H1 (cell line): ENCODE measurements around the gene UBTD2. TPM values are rescaled to one million over a fixed set of nuclear protein-coding genes. Genes with fewer than 3 reads are reported as not detected.

Experiments used
- CTCF ChIA-PET: fragments of 300-600 bp; sonication (Branson Sonifier 250); formaldehyde crosslinking; loops from one replicate; lab custom pipeline; 2021; ENCODE audit not compliant: partially characterized antibody; lab: Charles Lee
- POLR2A ChIA-PET: fragments of 300-600 bp; sonication (Branson Sonifier 250); formaldehyde crosslinking; loops from one replicate; lab custom pipeline; 2021; ENCODE audit warnings: inconsistent platforms; ENCODE audit not compliant: partially characterized antibody; lab: Charles Lee
- DNase-seq, 2 experiments: peaks; one replicate each; pipeline versions ENCODE4 v3.0.0 to v3.0.0-alpha.2; 2010 to 2022; ENCODE audit warnings: low spot score in 2 of 2, low read depth in 1 of 2, mixed read lengths in 1 of 2
- FAIRE-seq: peaks from 2 replicates; lab custom pipeline; 2011; peaks lifted over from hg19 to GRCh38; lab: Jason Lieb, UNC
- H2AFZ ChIP-seq: 2 replicates; pipeline ENCODE4 v1.8.1; 2012; ENCODE audit warnings: low read length, inconsistent platforms
- H2AK5ac ChIP-seq: 2 replicates; pipeline ENCODE4 v1.6.1; 2013; ENCODE audit warnings: low read depth, low read length
- H2BK120ac ChIP-seq: replicated peaks from 2 replicates; pipeline ENCODE3; 2013; ENCODE audit warnings: low read depth, low read length, inconsistent platforms
- H2BK12ac ChIP-seq: 2 replicates; pipeline ENCODE4 v1.6.1; 2013; ENCODE audit warnings: low read depth, low read length
- H2BK15ac ChIP-seq: 2 replicates; pipeline ENCODE4 v1.6.1; 2013; ENCODE audit warnings: low read length
- H2BK20ac ChIP-seq: 2 replicates; pipeline ENCODE4 v1.6.1; 2013; ENCODE audit warnings: low read length
- H2BK5ac ChIP-seq: 2 replicates; pipeline ENCODE4 v1.6.1; 2013; ENCODE audit warnings: low read depth, low read length
- H3K14ac ChIP-seq: 2 replicates; pipeline ENCODE4 v1.6.1; 2013; ENCODE audit warnings: inconsistent platforms; ENCODE audit not compliant: insufficient read length
- H3K18ac ChIP-seq: 2 replicates; pipeline ENCODE4 v1.6.1; 2013; ENCODE audit warnings: low read length; ENCODE audit errors: extremely low read depth
- H3K23ac ChIP-seq: 2 replicates; pipeline ENCODE4 v1.6.1; 2013; ENCODE audit warnings: inconsistent platforms; ENCODE audit not compliant: insufficient read length
- H3K23me2 ChIP-seq: 2 replicates; pipeline ENCODE4 v1.6.1; 2013; ENCODE audit warnings: low read depth, low read length
- H3K27ac ChIP-seq: 2 replicates; pipeline ENCODE4 v1.6.1; 2011; ENCODE audit warnings: low read depth, low read length, inconsistent platforms
- H3K27me3 ChIP-seq, 4 experiments: replicated peaks in 1 of 4; 1 replicate in 1 of 4; 2 replicates in 3 of 4; pipeline versions ENCODE4 v1.6.1 to v1.8.1; 2011 to 2013; ENCODE audit warnings: low read length in 3 of 4, mild to moderate bottlenecking in 3 of 4, inconsistent platforms in 2 of 4, mixed read lengths in 2 of 4, moderate library complexity in 1 of 4; ENCODE audit not compliant: control insufficient read depth in 3 of 4, insufficient read depth in 3 of 4; ENCODE audit errors: extremely low read depth in 1 of 4
- H3K36me3 ChIP-seq, 4 experiments: 2 replicates each; pipeline versions ENCODE4 v1.6.1 to v1.8.1; 2011 to 2013; ENCODE audit warnings: mild to moderate bottlenecking in 4 of 4, low read length in 3 of 4, moderate library complexity in 2 of 4, control low read depth in 1 of 4, inconsistent platforms in 1 of 4; ENCODE audit not compliant: insufficient read depth in 4 of 4, control insufficient read depth in 2 of 4
- H3K4ac ChIP-seq: replicated peaks from 2 replicates; pipeline ENCODE3; 2013; ENCODE audit warnings: low read length, low read depth, mixed read lengths, inconsistent platforms; ENCODE audit not compliant: insufficient read length
- H3K4me1 ChIP-seq, 4 experiments: replicated peaks in 1 of 4; 1 replicate in 1 of 4; 2 replicates in 3 of 4; pipeline versions ENCODE4 v1.6.1 to v1.8.1; 2011 to 2013; ENCODE audit warnings: low read length in 3 of 4, inconsistent platforms in 2 of 4, mixed read lengths in 1 of 4; ENCODE audit not compliant: insufficient read depth in 4 of 4, control insufficient read depth in 3 of 4
- H3K4me2 ChIP-seq, 2 experiments: 2 replicates each; pipeline versions ENCODE4 v1.6.1 to v1.8.1; 2011 to 2013; ENCODE audit warnings: low read depth in 2 of 2, low read length in 2 of 2, control low read depth in 1 of 2, inconsistent platforms in 1 of 2, mild to moderate bottlenecking in 1 of 2; ENCODE audit not compliant: insufficient read depth in 1 of 2
- H3K4me3 ChIP-seq, 4 experiments: fragments of 200-600, 300-600 bp in 1 of 4; sonication (generic), shearing (Covaris generic), sonication (Bioruptor Twin) in 1 of 4; 2 replicates each; pipeline versions ENCODE4 v1.5.1 to v1.8.1; 2011 to 2016; ENCODE audit warnings: low read length in 4 of 4, low read depth in 3 of 4, control low read depth in 2 of 4, inconsistent platforms in 2 of 4, mild to moderate bottlenecking in 2 of 4, mixed read lengths in 1 of 4, moderate library complexity in 1 of 4; ENCODE audit not compliant: insufficient read depth in 2 of 4; ENCODE audit errors: extremely low read depth in 1 of 4
- H3K56ac ChIP-seq: replicated peaks from 2 replicates; pipeline ENCODE3; 2013; ENCODE audit warnings: low read depth, mild to moderate bottlenecking, mixed read lengths, low read length, inconsistent platforms; ENCODE audit not compliant: insufficient read length
- H3K79me1 ChIP-seq: 2 replicates; pipeline ENCODE4 v1.6.1; 2013; ENCODE audit warnings: low read depth, low read length, control low read depth
- H3K79me2 ChIP-seq, 2 experiments: 2 replicates each; pipeline versions ENCODE4 v1.6.1 to v1.8.1; 2012 to 2013; ENCODE audit warnings: low read length in 2 of 2, mild to moderate bottlenecking in 2 of 2, inconsistent platforms in 1 of 2; ENCODE audit not compliant: insufficient read depth in 2 of 2, control insufficient read depth in 1 of 2
- H3K9ac ChIP-seq, 4 experiments: replicated peaks in 1 of 4; 1 replicate in 1 of 4; 2 replicates in 3 of 4; pipeline versions ENCODE4 v1.6.1 to v1.8.1; 2011 to 2013; ENCODE audit warnings: low read depth in 3 of 4, low read length in 3 of 4, control low read depth in 2 of 4, mild to moderate bottlenecking in 2 of 4, moderate library complexity in 2 of 4, inconsistent platforms in 1 of 4; ENCODE audit errors: extremely low read depth in 1 of 4
- H3K9me3 ChIP-seq, 2 experiments: 2 replicates each; pipeline versions ENCODE4 v1.6.1 to v1.8.1; 2012 to 2013; ENCODE audit warnings: mild to moderate bottlenecking in 2 of 2, moderate library complexity in 2 of 2, control low read depth in 1 of 2, inconsistent platforms in 1 of 2, low read depth in 1 of 2, low read length in 1 of 2, mixed read lengths in 1 of 2; ENCODE audit not compliant: insufficient read depth in 2 of 2
- H4K20me1 ChIP-seq, 2 experiments: replicated peaks in 1 of 2; 2 replicates each; pipeline versions ENCODE3 to v1.8.1; 2011 to 2013; ENCODE audit warnings: inconsistent platforms in 2 of 2, low read length in 2 of 2, mild to moderate bottlenecking in 1 of 2; ENCODE audit not compliant: insufficient read depth in 2 of 2, control insufficient read depth in 1 of 2
- H4K5ac ChIP-seq: 2 replicates; pipeline ENCODE4 v1.6.1; 2013; ENCODE audit warnings: low read length, low read depth, mixed read lengths, inconsistent platforms; ENCODE audit not compliant: insufficient read length
- H4K8ac ChIP-seq: 2 replicates; pipeline ENCODE4 v1.8.0; 2013; ENCODE audit warnings: mild to moderate bottlenecking, moderate library complexity, low read length, inconsistent platforms; ENCODE audit not compliant: insufficient read depth; ENCODE audit errors: extremely low read depth
- H4K91ac ChIP-seq: replicated peaks from 2 replicates; pipeline ENCODE3; 2013; ENCODE audit warnings: low read length, mixed read lengths, inconsistent platforms; ENCODE audit not compliant: insufficient read length
- JUN ChIP-seq: IDR thresholded peaks from 2 replicates; pipeline ENCODE4 v1.6.1; 2011; ENCODE audit warnings: low read depth, mild to moderate bottlenecking, improper control_type of control experiment, low read length
- JUND ChIP-seq: IDR thresholded peaks from 2 replicates; pipeline ENCODE4 v1.6.1; 2011; ENCODE audit warnings: mild to moderate bottlenecking, improper control_type of control experiment, low read length
- SIRT6 ChIP-seq: IDR thresholded peaks from one replicate; pipeline ENCODE4 v1.7.1; 2012; ENCODE audit warnings: low read length, inconsistent platforms
- SIX5 ChIP-seq: IDR thresholded peaks from 2 replicates; pipeline ENCODE4 v1.6.1; 2011; ENCODE audit warnings: mild to moderate bottlenecking, low read depth, low read length
- TEAD4 ChIP-seq: IDR thresholded peaks from 2 replicates; pipeline ENCODE4 v1.6.1; 2012; ENCODE audit warnings: low read depth, low read length, inconsistent platforms, mixed read lengths
- WGBS, 2 experiments: shearing (Covaris generic) in 1 of 2; methylation state at CpG; one replicate each; pipeline versions ENCODE4 v1.1.6 to v1.1.7; 2013 to 2015; ENCODE audit warnings: low lambda C conversion rate in 2 of 2, mixed read lengths in 2 of 2, inconsistent platforms in 1 of 2, low coverage in 1 of 2, missing lambda C conversion rate in 1 of 2; ENCODE audit not compliant: insufficient replicate concordance in 2 of 2, insufficient coverage in 1 of 2, insufficient read length in 1 of 2; ENCODE audit errors: extremely low coverage in 1 of 2, missing lambda C conversion rate in 1 of 2; 5-methylcytosine and 5-hydroxymethylcytosine counted together
- polyA plus RNA-seq, 7 experiments: library from polyadenylated mRNA; depleted of rRNA in 3 of 7; stranded (reverse) in 5 of 7; unstranded in 2 of 7; fragments of >200 nt in 5 of 7; fragments of 200-250 nt in 2 of 7; gene quantifications; 1 replicate in 5 of 7; 2 replicates in 1 of 7; 4 replicates in 1 of 7; pipeline versions ENCODE4 v1.2.1 to v1.2.3, GENCODE V29; 2011 to 2013; ENCODE audit warnings: missing spikeins in 2 of 7, mixed read lengths in 2 of 7
- total RNA-seq: library from RNA; stranded (reverse); fragmentation: NEBNext Ultra II Directional; extraction: Animal tissue kit (Norgen Biotek cat#: 25700); gene quantifications from 2 replicates; pipeline ENCODE4 v1.2.1, GENCODE V29; 2021

The UBTD2 gene
- total and polyA plus RNA-seq, 2 of the 8 experiments (the other 6 are each of a cell fraction or from before 2014, with no cell fraction given), result 14.5 to 39.2 TPM

GRCh38 chr5:172266071-172266675, 17.4 kb downstream of the UBTD2 start:
- H3K18ac ChIP-seq, result no peak overlapping the region
- H3K79me2 ChIP-seq, result peaks cover 8 to 93% of the 10 kb centered on the region in 2 experiments; a peak in 3 of 4 replicates
- H2BK12ac ChIP-seq, result no peak overlapping the region
- no peak overlapping the region for H3K56ac ChIP-seq
- FAIRE-seq (no peak), DNase-seq (no peak)
- no peak overlapping the region for H4K5ac ChIP-seq
- H2BK120ac ChIP-seq, result no peak overlapping the region
- peaks cover 11 to 18% of the 10 kb centered on the region in 2 experiments for H4K20me1 ChIP-seq
- ChIA-PET POLR2A (interaction anchor here (0.8 to 1.8 kb wide), 5 partner anchors 9 to 14 kb away, joined by 3 to 7 read pairs (median 3); no protein-coding TSS in a partner anchor), CTCF (interaction anchor here (0.6 to 1.5 kb wide), 4 partner anchors 9 to 162 kb away, joined by 3 to 4 read pairs (median 4); no protein-coding TSS in a partner anchor)
- H2BK15ac ChIP-seq, result no peak overlapping the region
- no peaks in the 10 kb centered on the region for H3K23me2 ChIP-seq
- no peaks in the 10 kb centered on the region for H3K27me3 ChIP-seq
- H4K8ac ChIP-seq, result no peak overlapping the region
- no peak overlapping the region for H3K4me2 ChIP-seq
- WGBS, 2 experiments, result 95% methylated on average over 10 of the region's 10 CpGs; no CpG with 5 or more reads in 1 of the 2 experiments
- no peak for TF ChIP-seq SIRT6
- peak; percentile 38; the same call in 1 of the 2 replicates for TF ChIP-seq JUND
- no peak for TF ChIP-seq SIX5
- peak; percentile 60; the same call in 1 of the 2 replicates for TF ChIP-seq TEAD4
- TF ChIP-seq JUN, result no peak
- 0 out of 2 replicates have a peak overlapping the region, but pooled peaks have one; percentile 12 for H3K27ac ChIP-seq
- H3K79me1 ChIP-seq, result peaks cover 9% of the 10 kb centered on the region
- no peak overlapping the region for H3K4me3 ChIP-seq
- H2BK20ac ChIP-seq, result no peak overlapping the region
- no peak overlapping the region for H3K23ac ChIP-seq
- H3K14ac ChIP-seq, result no peak overlapping the region
- no peak overlapping the region for H2AFZ ChIP-seq
- no peak overlapping the region for H2AK5ac ChIP-seq
- H3K36me3 ChIP-seq, result no peaks in the 10 kb centered on the region
- peaks cover 0 to 4% (median 1%) of the 10 kb centered on the region in 4 experiments; a peak in 1 of 7 replicates for H3K4me1 ChIP-seq
- H3K9me3 ChIP-seq, result no peaks in the 10 kb centered on the region
- H4K91ac ChIP-seq, result no peak overlapping the region
- H3K9ac ChIP-seq, result no peak overlapping the region
- no peak overlapping the region for H3K4ac ChIP-seq
- H2BK5ac ChIP-seq, result no peak overlapping the region
